KMS-11 (cell line): ENCODE results near the gene KIF26A.

Experiments used
- H2AFZ ChIP-seq: fragments of 200-600 bp; sonication (generic); 2 replicates; pipeline ENCODE4 v1.6.1; 2016; ENCODE audit warnings: antibody characterized with exemption, mixed run types, low read depth
- H3K27ac ChIP-seq: fragments of 200-600 bp; sonication (generic); 2 replicates; pipeline ENCODE4 v1.6.1; 2016; ENCODE audit warnings: mild to moderate bottlenecking, mixed run types
- H3K27me3 ChIP-seq: fragments of 200-600 bp; sonication (generic); 2 replicates; pipeline ENCODE4 v1.6.1; 2017; ENCODE audit warnings: mild to moderate bottlenecking, low read depth, mixed run types, moderate library complexity; ENCODE audit not compliant: insufficient read depth
- H3K36me3 ChIP-seq: fragments of 200-600 bp; sonication (generic); 2 replicates; pipeline ENCODE4 v1.6.1; 2017; ENCODE audit warnings: mild to moderate bottlenecking, mixed run types; ENCODE audit not compliant: insufficient read depth
- H3K4me1 ChIP-seq: fragments of 200-600 bp; sonication (generic); 2 replicates; pipeline ENCODE4 v1.6.1; 2016; ENCODE audit warnings: mild to moderate bottlenecking, low read depth, mixed run types; ENCODE audit not compliant: poor library complexity, severe bottlenecking
- H3K4me2 ChIP-seq: fragments of 200-600 bp; sonication (generic); 2 replicates; pipeline ENCODE4 v1.7.0; 2016; ENCODE audit warnings: mild to moderate bottlenecking, mixed run types
- H3K4me3 ChIP-seq: fragments of 200-600 bp; sonication (generic); IDR thresholded peaks from 2 replicates; pipeline ENCODE4 v1.6.1; 2017; ENCODE audit warnings: low read depth, low read length, mixed read lengths; ENCODE audit not compliant: insufficient read depth
- H3K79me2 ChIP-seq: fragments of 200-600 bp; sonication (generic); 2 replicates; pipeline ENCODE4 v1.6.1; 2016; ENCODE audit warnings: low read depth, mixed run types; ENCODE audit not compliant: insufficient read depth
- H3K9ac ChIP-seq: fragments of 200-600 bp; sonication (generic); 2 replicates; pipeline ENCODE4 v1.6.1; 2016; ENCODE audit warnings: mild to moderate bottlenecking, mixed run types
- H4K20me1 ChIP-seq: fragments of 200-600 bp; sonication (generic); 2 replicates; pipeline ENCODE4 v1.6.1; 2016; ENCODE audit warnings: mild to moderate bottlenecking, mixed run types; ENCODE audit not compliant: insufficient read depth
- TF ChIP-seq, protein P1 (sequence below): fragments of 200-600 bp; sonication (generic); conservative IDR thresholded peaks from 2 replicates; pipeline ENCODE4 v1.6.1; 2017; ENCODE audit warnings: low read depth, mild to moderate bottlenecking, antibody characterized with exemption, low read length, moderate library complexity, mixed read lengths

Gene KIF26A

GRCh38 chr14:104200591-104200990 is 62.2 kb downstream of the KIF26A start:
- H3K4me2 ChIP-seq, result no peak overlapping the region
- no peaks in the 10 kb centered on the region for H4K20me1 ChIP-seq
- H3K79me2 ChIP-seq, result no peaks in the 10 kb centered on the region
- no peaks in the 10 kb centered on the region for H3K36me3 ChIP-seq
- no peak overlapping the region for H2AFZ ChIP-seq
- H3K4me3 ChIP-seq, result no peak overlapping the region
- no peak overlapping the region for H3K9ac ChIP-seq
- no peaks in the 10 kb centered on the region for H3K4me1 ChIP-seq
- TF ChIP-seq, protein P1, sequence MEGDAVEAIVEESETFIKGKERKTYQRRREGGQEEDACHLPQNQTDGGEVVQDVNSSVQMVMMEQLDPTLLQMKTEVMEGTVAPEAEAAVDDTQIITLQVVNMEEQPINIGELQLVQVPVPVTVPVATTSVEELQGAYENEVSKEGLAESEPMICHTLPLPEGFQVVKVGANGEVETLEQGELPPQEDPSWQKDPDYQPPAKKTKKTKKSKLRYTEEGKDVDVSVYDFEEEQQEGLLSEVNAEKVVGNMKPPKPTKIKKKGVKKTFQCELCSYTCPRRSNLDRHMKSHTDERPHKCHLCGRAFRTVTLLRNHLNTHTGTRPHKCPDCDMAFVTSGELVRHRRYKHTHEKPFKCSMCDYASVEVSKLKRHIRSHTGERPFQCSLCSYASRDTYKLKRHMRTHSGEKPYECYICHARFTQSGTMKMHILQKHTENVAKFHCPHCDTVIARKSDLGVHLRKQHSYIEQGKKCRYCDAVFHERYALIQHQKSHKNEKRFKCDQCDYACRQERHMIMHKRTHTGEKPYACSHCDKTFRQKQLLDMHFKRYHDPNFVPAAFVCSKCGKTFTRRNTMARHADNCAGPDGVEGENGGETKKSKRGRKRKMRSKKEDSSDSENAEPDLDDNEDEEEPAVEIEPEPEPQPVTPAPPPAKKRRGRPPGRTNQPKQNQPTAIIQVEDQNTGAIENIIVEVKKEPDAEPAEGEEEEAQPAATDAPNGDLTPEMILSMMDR, result no peak
- no peak overlapping the region for H3K27ac ChIP-seq
- H3K27me3 ChIP-seq, result peaks cover 6% of the 10 kb centered on the region; the same call in 1 of the 2 replicates

- no peak overlapping the region for H3K9ac ChIP-seq
- no peak overlapping the region for H3K4me3 ChIP-seq
- H2AFZ ChIP-seq, result no peak overlapping the region
- H3K27me3 ChIP-seq, result peaks cover 6% of the 10 kb centered on the region; the same call in 1 of the 2 replicates
- no peak overlapping the region for H3K4me2 ChIP-seq
- no peaks in the 10 kb centered on the region for H4K20me1 ChIP-seq
- no peaks in the 10 kb centered on the region for H3K4me1 ChIP-seq
- no peaks in the 10 kb centered on the region for H3K36me3 ChIP-seq
- no peaks in the 10 kb centered on the region for H3K79me2 ChIP-seq
- TF ChIP-seq, protein P1, result no peak
- H3K27ac ChIP-seq, result no peak overlapping the region
Observed at GRCh38 chr14:104201063-104201462, 62.7 kb downstream of the KIF26A start.

DNA sequence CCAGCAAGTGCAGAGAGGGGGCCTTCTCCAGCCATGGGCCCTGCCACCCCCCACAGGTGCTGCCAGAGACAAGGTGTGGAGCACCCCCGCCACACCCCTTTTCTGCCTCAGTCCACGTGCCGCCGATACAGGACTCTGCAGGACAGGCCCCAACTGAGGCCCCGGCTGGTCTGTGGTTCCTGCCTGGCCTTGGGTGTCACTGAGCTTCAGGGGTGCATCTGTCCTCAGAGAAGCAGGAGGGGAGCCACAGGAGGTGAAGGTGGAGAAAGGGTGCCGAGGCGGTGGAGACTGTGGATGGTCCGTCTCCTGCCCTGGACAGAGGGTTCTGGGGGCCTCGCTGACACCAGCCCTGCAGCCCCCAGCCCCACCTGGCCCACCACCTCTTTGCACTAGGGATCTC is 63.1 kb downstream of the KIF26A start:
- Histone ChIP-seq H3K36me3 (no peaks in the 10 kb centered on the region), H3K4me2 (no peak overlapping the region), H3K27ac (no peak overlapping the region), H2AFZ (no peak overlapping the region), H4K20me1 (no peaks in the 10 kb centered on the region), H3K4me1 (no peaks in the 10 kb centered on the region), H3K9ac (no peak overlapping the region), H3K4me3 (no peak overlapping the region), H3K27me3 (peaks cover 9% of the 10 kb centered on the region; the same call in 1 of the 2 replicates), H3K79me2 (no peaks in the 10 kb centered on the region)
- TF ChIP-seq, protein P1, result no peak

DNA sequence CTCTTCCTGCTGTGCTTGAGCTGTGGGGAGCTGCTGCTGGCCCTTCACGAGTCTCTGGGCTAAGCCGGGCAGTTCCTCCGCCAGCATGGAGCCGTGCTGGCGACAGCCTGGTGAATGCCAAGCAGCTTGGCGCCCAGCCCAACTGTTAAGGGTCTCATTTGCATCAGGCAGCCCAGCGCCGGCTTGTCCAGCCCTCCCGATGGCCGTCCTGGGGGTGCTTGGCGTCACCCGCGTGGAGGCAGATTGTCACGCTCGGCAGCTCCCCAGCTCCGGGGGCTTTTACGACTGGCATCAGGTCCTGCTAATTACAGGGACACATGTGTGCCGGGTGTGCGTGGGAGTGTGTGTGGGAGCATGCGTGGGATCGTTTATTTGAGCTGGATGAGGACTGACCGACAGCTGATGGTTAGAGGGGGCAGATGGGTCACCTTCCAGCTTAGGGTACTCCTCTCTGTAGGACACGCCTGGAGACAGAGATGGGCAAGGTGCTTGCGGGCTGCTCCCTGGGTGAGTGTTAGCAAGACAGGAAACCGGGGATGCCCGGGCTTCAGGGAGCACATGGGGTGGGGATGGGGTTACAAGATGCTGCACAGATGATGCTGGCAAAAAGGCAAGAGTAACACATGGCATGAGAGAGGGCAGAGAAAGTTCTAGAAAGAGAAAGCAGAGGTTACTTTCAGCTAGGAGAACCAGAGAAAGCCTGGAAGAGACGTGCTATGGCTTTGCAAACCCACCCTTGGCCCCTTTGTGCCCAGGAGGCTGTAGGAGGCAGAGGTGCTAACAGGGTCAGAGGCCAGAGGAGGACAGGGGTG is 64.1 kb downstream of the KIF26A start:
- Histone ChIP-seq H3K79me2 (no peaks in the 10 kb centered on the region), H3K4me2 (no peak overlapping the region), H2AFZ (no peak overlapping the region), H3K27ac (no peak overlapping the region), H3K9ac (no peak overlapping the region), H3K36me3 (no peaks in the 10 kb centered on the region), H3K4me3 (no peak overlapping the region), H3K4me1 (no peaks in the 10 kb centered on the region), H3K27me3 (peaks cover 7% of the 10 kb centered on the region; the same call in 1 of the 2 replicates), H4K20me1 (no peaks in the 10 kb centered on the region)
- TF ChIP-seq, protein P1, result no peak
